Medulla oblongata (tissue), 1 donor: ENCODE results near the gene TOP1.

Experiments
- DNase-seq: peaks from one replicate; pipeline ENCODE4 v3.0.0-alpha.2; 2015; ENCODE audit errors: extremely low spot score

TOP1 gene

DNA sequence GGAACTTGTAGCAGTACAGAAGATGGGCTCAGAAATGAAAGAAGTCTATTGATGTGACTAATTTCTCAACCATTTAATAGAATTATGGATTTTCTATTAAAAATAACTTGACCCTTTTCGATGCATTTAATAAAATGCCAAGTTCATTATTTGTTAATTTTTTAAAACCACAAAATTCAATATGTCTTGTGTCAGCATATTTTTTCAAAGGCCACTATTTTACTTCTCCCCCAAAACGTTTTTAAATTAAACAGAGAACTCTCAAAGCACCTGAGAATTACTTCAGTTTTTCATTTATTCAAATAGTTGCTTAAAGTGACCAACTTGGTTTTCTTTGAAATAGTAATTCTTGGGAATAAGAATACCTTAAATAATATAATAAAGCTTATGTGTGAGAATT lies 8.6 kb downstream of the TOP1 start:
- no peak for DNase-seq

DNA sequence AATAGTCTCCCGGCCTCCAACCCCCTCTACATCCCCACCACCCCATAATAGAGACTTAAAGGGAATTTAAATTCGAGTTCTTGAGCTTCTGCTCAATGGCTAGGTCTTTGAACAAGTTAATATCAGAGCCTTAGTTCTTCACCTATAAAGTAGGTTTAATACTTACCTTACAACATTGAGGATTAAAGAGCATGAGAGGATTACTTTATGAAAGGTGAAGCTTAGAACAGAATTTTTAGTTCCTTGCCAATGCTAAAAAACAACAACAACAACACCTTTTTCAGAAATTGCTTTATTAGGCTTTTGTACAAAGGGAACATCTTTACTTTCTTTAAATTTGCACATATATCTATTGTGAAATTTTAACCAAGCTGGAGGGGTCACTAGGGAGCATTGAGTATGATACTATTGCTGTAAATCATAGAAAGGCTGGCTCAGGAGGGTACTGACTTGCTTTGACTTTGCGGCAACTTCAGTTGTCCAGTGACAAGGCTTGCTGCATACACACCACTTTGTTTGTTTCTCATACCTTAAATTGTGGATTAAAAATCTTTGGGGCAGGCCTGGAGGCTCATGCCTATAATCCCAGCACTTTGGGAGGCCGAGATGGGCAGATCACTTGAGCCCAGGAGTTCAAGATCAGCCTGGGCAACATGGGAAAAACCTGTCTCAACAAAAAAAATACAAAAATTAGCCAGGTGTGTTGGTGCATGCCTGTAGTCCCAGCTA lies 9.7 kb downstream of the TOP1 start:
- DNase-seq, result no peak

DNA sequence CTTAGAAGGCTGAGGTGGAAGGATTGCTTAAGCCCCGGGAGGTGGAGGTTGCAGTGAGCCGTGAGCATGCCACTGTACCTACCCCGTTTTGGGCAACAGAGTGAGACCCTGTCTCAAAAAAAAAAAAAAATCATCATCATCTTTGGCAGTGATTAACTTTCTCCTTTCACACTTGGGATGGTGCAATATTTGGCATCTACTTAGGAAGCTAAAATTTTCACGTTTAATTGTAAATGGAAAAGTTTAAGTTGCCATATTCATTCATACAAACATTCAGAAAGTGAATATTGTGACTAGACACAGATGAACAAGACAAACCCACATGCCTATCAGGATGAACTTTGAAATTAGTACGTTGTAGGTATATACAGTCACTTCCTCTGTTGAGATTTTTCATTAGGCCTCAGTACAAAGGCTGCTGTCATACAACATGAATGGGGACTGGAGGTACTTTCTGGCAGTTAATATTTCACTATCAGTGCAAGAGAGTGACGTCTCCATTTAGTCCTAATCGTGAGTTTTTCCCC lies 10.3 kb downstream of the TOP1 start:
- no peak for DNase-seq

DNA sequence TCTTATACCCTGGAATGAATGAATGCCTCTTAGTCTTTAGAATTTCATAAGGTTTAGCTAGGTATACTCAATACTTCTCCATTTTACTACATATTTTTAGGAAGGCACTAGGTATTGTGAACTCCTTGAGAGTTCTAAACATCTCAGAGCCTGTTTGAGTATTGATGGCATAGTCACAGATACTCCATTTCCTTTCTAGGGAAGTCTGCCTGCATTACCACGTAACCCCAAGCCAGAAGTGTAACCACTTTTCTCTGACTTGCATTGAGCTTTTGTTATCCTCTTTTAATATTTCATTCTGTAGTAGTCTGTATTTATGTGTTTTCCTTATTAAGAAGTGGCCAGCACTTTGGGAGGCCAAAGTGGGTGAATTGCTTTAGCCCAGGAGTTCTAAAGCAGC lies 12.2 kb downstream of the TOP1 start:
- no peak for DNase-seq

DNA sequence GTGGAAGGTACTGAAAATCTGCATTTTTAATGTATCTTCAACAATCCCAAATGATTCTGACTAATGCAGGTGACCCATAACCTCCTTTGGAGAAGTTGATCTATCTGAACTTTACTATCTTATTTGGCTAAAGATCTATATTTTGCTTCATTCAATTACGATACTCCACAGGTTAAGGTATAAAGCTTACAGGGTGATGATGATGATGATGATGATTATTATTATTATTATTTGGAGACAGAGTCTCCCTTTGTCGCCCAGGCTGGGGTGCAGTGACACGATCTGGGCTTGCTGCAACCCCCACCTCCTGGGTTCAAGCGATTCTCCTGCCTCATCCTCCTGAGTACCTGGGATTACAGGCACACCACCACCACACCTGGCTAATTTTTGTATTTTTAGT lies 13.1 kb downstream of the TOP1 start:
- DNase-seq, result no peak

DNA sequence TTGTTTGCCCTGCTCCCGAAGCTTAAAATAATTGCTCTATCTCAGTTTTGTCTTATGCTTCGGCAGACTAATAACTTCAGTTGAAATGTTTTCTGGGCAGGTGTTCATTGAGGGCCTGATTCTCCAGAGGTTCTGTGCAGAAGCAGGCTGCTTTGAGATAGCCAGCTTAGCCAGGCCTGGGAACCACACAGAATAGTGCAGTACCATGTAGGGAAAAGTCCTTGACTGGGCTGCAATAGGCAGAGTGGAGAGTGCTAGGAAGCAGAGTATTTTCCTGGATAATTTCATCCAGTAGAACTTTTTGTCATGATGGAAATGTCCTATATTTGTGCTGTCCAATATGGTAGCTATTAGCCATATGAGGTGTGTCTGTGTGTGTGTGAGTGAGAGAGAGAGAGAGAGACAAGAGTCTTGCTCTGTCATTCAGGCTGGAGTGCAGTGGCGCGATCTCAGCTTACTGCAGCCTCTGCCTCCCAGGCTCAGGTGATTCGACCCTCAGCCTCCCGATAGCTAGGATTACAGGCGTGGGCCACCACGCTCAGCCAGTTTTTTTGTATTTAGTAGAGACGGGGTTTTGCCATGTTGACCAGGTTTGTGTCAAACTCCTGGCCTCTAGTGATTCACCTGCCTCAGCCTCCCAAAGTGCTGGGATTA lies 15.9 kb downstream of the TOP1 start:
- no peak for DNase-seq

DNA sequence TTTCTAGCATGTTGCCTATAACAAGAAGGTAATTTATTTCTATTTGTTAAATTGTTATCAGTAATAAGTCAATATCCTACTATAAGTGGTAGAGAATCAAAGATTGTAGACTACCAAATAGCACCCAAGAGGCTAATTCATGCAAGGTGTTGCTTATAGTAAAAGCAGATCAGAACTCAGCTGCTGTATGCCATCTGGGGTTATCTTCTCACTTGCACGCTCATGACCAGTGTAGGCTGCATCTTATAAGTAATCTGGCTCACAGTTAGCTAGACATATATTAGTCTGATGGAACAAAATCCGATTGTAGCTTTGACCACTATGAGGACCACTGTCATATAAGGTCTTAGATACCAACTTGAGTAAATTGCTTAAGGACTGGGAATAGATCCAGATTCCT lies 17.0 kb downstream of the TOP1 start:
- DNase-seq, result no peak

DNA sequence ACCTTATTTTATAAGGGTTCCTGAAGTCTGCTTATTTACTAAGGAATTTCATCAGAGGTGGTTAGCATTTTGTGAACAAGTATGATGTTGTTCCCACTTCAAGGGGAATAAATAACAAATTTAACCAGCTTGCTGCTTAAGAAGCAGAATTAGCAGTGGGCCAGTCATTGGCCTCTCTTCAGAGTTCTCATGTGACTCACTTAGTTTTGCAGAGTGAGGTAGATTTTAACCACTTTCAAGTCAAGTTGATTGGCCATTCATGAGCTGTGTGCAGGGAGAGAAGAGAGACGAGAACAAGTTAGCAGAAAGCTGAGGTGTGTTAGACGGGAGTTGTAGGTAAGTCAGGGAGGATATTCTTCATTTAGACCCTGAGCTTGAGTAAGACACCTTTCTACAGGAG lies 18.1 kb downstream of the TOP1 start:
- DNase-seq, result no peak

DNA sequence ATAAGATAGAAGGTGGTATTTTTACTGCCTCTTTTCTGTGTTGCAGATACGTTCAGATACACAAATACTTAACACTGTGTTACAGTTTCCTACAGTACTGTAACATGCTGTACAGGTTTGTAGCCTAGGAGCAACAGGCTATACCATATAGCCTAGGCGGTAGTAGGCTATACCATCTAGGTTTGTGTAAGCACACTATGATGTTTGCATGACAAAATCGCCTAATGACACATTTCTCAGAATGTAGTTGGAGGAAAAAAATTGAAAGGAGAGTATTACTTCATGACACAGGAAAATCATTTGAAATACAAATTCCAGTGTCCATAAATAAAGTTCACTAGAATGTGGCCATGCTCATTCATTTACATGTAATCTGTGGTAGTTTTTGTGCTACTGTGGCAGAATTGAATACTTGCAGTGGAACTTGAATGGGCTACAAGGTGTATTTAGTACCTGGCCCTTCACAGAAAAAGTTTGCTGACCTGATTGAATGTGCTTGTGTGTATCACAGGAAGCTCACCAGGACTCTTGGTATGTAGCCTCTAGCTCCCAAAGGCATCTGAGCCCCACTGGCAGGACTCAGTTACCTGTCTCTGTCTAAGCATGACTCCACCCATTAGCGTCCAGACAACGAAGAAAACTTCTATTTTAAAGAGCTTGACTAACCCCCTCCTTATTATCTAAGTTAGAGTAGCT lies 18.8 kb downstream of the TOP1 start:
- DNase-seq, result no peak

DNA sequence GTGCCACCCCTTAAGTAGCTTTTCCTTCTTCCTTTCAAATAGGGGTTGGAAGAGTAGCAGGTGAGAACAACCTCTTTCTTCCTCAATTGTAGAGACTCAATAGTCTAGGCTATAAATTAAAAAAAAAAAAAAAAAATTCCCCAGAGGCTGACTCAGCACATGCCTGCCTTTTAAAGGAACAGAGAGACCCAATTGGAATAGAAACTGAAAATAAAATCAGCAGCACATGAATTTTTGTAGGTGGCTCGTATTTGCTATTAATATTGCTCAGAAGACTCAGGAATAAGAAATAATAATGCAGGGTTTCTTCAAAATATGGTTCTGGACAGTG lies 19.3 kb downstream of the TOP1 start:
- no peak for DNase-seq

DNA sequence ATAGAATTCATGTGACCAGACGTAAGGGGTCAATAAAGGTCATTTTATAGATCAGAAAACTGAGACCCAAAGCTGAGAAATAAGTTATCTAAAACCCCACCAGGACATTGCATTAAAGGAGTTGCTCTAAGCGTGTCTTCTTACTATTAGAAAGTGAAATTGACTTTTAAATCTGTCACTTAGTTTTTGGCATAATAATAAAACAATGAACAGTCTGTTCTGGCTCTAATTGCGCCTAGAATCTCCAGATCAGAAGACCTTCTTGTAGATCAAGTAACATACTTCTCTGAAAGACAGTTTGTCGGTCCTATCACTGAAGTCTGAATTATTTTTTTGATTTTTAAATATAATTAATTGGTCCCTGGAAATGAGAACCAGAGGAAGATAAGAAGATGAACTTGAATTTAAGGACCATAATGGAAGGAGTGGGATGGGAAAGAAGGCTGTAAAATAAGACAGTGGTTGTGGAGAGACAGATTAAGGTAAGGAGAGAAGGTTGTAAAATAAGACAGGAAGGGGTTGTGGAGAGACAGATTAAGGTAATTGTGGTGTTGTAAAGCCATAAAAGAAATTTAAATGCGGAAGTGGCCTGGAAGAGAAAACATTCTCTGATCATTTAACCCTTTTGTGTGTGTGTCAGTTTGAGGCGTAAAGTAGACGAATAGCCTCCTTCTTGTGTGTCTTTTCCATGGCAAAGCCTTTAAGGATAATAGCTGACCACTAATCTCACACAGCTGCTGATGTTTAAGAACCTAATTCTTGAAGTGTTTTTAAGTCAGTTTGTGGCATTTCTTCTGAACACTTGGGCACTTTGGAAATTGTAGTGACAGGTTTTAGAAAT lies 20.1 kb downstream of the TOP1 start:
- DNase-seq, result no peak

DNA sequence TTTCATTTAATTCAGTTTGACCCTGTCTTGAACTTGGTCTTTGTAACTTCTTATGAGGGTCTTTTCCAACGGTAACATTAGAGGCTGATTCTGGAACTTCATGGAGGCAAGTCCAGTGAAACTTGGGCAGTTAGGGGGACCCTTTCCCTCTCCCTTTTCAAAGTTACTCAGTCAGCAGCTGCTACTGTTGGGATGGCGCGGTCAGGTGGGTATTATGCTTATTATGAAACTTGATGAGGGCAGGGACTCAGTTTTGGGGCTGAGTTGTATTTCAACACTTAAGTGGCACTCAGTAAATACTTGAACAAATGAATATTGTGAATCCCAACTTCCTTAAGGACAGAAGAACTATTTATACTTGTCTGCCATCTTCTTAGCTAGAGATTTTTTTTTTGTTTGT lies 20.8 kb downstream of the TOP1 start:
- DNase-seq, result no peak

DNA sequence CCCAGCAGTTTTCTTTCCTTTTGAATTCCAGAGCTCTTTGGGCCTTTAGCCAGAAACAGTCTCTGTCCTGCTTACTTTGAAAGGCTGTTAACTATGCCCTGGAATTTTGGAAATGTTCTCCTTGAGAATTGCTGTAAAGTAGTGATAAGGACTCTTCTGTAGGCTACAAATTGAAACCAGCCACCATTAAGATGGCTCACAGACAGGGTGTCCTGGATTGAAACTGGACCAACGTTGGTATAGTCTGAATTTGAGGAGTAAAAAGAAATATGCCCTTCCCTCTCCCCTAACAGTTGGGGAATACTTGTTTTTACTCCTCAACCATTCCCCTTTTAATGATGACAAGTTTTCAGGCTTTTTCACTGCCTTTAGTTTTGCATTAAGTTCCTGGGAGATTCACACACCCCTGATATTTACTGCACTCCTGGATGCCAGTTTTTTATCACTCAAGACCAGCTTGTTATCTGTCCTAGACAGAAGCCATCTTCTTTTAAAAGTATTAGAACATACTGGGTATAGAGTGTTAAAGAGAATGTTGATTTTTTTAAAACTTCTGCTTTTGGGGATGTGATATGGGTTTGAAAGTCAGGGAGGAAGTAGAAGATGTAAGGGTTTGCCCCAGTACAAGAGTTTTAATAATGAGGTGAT lies 21.9 kb downstream of the TOP1 start:
- DNase-seq, result no peak

DNA sequence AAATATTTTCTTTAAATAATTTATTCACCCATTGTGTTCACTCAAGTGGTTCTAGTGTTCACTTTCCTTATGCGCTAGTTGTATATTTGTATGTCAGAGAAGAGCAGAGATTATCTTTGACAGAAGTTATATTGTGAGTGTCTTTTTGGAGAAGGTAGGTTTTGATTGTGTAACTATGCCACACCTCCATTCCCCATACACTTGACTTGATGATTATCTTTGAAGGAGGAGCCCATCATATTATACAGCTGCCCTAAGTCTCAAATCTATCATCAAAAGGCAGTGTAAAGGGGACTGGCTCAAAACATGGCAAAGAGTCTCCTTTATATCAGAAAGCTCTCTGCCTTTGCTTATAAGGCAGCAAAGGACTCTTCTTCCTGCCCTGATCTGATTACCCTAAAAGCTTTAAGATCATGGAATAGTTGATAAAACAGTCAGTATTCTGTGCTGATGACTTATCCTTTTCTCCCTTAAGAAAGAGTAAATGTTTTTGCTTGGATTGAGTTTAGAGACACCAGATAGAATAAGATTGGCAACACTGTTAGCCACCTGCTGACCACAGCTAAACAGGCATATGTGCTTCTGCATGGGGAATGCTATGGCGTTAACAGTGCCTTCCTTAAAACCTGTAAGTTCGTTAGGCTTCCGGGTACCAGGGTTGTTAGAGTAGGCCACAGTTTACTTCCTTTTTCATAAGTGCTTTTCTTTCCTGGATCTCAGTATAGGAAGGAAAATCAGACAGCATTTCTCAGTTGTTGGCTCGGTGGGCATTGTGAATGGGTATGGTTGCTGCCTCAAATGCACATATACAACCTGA lies 22.6 kb downstream of the TOP1 start:
- DNase-seq, result no peak

DNA sequence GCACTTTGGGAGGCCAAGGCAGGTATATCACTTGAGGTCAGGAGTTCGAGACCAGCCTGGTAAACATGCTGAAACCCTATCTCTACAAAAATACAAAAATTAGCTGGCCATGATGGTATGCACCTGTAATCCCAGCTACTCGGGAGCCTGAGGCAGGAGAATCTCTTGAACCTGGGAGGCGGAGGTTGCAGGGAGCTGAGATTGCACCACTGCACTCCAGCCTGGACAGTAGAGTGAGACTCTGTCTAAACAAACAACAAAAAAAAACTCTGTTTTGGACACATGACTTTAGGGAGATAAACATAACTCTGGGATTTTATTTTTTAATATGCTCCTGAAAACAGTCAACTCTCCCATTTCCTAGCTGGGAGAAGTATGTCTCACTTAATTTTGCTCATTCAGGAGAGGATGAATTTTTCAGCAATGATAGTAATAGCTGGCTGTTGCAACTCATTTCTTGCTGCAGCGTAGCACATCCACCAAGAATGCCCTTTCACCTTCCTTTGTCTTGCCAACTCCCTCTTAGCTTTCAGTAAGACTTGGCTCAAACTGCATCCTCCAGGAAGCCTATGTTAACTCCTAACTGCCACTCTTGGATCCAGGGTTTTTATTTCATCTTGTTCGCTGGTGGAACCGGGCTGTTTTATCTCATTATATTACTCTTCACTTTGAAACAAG lies 24.3 kb downstream of the TOP1 start:
- no peak for DNase-seq

DNA sequence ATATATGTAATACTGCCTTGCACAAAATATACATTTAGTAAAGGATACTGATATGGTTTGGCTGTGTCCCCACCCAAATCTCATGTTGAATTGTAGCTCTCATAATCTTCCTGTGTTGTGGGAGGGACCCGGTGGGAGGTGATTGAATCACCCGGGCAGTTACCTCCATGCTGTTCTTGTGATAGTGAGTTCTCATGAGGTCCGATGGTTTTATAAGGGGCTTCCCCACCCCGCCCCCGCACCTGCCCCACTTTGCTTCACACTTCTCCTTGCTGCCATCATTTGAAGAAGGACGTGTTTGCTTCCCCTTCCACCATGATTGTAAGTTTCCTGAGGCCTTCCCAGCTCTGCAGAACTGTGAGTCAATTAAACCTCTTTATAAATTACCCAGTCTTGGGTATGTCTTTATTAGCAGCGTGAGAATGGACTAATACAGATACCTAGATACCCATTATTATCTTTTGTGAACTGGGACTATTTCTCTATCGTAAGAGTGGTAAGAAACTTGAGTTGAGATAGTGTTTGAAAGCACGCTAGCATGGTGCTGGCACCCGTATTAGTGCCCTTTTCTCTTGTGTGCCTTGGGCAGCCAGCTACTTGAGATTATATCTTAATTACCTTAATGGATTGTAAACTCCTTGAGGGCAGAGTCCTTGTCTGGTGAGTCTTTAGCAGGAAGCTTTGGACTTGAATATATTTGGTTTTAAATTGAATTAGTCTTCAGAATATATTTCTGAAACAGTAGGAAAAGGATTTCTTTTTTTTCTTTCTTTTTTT lies 25.6 kb downstream of the TOP1 start:
- no peak for DNase-seq

DNA sequence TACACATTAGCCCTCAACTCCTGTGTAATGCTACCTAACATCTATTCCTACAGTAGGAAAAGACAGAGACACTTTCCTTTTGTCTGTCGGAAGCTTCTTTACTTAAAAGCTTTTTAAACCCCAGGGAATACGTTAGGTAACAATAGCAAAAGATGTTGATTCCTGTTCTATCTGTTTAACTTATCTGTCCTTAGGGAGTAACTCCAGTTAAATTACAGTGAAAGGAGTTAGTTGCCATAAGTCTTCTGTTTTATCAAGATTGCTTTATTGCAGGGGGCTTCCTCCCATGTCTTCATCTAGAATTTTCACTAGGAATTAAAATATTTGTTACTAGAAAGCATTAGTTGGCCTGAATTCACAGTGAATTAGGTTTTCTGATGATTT lies 26.2 kb downstream of the TOP1 start:
- no peak for DNase-seq

DNA sequence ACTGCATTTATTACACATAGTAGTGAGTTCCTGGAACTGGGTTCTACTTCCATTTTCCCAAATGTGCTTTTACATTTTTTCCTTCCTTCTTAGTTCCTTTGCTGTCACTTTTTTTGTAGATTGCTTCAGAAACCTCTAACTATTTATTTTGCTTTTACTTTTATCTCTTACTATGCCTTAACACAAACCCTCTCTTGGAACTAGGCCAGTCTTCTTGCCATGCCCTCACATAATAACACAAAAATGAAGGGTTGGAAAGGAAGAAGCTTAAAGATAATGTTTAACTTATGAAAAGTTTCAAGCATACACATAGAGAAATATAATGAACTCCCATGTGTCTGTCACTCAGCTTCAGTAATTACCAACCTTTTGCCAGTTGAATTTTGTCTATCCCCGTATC lies 27.1 kb downstream of the TOP1 start:
- no peak for DNase-seq

DNA sequence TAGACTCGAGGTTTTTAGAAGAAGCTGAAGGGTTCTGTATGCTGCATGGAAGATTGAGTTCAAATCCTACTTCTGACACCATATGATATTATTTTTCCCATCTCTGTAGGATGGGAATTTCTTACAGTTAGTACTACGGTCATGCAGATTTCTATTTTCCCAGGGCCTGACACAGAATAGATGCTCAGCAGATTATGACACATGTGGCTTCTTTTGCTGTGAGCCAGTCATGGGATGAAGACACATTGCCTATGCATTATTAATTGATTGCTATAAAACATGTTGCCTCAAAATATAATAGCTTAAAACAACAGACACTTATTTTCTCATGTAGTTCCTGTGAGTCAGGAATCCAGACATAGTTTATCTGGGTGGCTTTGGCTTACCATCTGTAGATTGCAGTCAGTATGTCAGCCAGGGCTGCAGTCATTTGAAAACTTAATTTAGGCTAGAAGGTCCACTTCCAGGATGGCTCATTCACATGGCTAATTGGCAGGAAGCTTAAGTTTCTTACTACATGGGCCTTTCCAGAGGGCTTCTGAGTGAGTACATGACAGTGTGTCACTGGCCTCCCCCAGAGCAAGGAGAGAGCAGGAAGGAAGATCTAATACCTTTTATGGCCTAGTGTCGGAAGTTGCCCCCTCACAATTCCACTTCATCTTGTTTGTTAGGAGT lies 29.5 kb downstream of the TOP1 start:
- DNase-seq, result no peak
